SK-N-SH treated with all-trans-retinoic acid at 6 μM for 48 hours (cell line): ENCODE results near the gene KANK2.

Experiments
- CSDC2 ChIP-seq: fragments of 250-450 bp; sonication (Bioruptor Pico); IDR thresholded peaks from 2 replicates; pipeline ENCODE4 v1.5.0; 2020; ENCODE audit warnings: mild to moderate bottlenecking, moderate library complexity
- OSR1 ChIP-seq: fragments of 250-450 bp; sonication (Bioruptor Pico); IDR thresholded peaks from 2 replicates; pipeline ENCODE4 v1.8.0; 2022; ENCODE audit warnings: moderate library complexity, mild to moderate bottlenecking, inconsistent platforms
- RARB ChIP-seq: fragments of 250-450 bp; sonication (Bioruptor Pico); IDR thresholded peaks from 2 replicates; pipeline ENCODE4 v1.8.0; 2021; ENCODE audit warnings: mild to moderate bottlenecking, moderate library complexity
- TCF4 ChIP-seq: fragments of 250-450 bp; sonication (Bioruptor Pico); IDR thresholded peaks from 2 replicates; pipeline ENCODE4 v1.8.0; 2021; ENCODE audit warnings: mild to moderate bottlenecking, moderate library complexity, borderline replicate concordance
- TOX ChIP-seq: fragments of 250-450 bp; sonication (Bioruptor Pico); IDR thresholded peaks from 2 replicates; pipeline ENCODE4 v1.8.0; 2021; ENCODE audit warnings: mild to moderate bottlenecking, moderate library complexity, borderline replicate concordance
- ZFP3 ChIP-seq: fragments of 250-450 bp; sonication (Bioruptor Pico); IDR thresholded peaks from 2 replicates; pipeline ENCODE4 v1.5.0; 2020; ENCODE audit warnings: mild to moderate bottlenecking, moderate library complexity
- ZFP30 ChIP-seq: fragments of 450-650 bp; formaldehyde crosslinking; IDR thresholded peaks from 2 replicates; pipeline ENCODE4 v1.5.0; 2022; ENCODE audit warnings: mild to moderate bottlenecking, moderate library complexity
- ZNF565 ChIP-seq: fragments of 450-650 bp; formaldehyde crosslinking; conservative IDR thresholded peaks from 2 replicates; pipeline ENCODE4 v1.5.0; 2020; ENCODE audit warnings: low read depth, mild to moderate bottlenecking, moderate library complexity
- ZNF70 ChIP-seq: fragments of 450-650 bp; formaldehyde crosslinking; IDR thresholded peaks from 2 replicates; pipeline ENCODE4 v1.5.0; 2020; ENCODE audit warnings: mild to moderate bottlenecking, moderate library complexity
- TF ChIP-seq, protein P1 (sequence below): fragments of 250-450 bp; sonication (Bioruptor Pico); IDR thresholded peaks from 2 replicates; pipeline ENCODE4 v1.5.1; 2020; ENCODE audit warnings: low read depth, mild to moderate bottlenecking, moderate library complexity

DNA sequence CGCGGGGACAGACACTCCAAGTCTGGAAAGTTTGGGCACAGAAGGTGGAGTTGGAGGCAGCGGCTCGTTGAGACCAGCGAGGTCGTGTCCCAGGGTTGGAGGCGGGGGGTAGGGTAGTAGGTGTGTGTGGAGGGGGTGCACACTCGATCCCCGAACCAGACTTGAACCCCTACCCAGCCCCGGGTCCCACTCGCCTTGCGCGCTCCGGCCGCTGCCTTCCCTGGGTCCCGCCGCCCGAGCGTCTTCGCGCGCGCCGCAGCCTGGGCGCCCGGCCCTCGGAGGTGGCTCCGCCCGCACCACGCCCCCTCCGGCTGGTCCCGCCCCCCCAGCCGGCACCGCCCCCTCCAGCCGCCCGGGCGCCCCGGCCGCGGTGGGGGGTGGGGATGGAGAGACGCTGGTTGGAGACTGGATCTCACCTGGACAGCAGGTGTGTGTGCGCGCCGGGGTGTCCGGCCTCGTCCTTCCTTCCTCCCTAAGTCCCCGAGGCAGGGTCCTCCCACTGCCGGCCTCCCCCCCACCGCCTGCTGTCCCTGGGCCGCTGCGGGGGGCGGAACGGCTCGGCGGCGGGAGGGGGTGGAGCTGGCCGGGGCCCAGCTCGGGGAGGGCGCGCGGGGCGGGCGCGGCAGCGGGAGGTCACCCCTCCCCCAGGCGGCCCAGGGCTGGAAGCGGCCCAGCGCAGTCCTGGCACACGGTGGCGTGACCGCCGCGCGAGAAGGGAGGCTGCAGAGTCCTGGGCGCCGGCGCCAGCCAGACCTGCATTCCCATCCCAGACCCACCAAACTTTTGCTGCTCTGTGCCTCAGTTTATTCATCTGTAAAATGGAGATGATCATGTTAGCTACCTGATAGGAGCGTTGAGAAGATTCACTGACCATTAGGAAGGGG lies at the start of gene KANK2:
- TF ChIP-seq ZNF70 (CRISPR knock-in tag) (peak; percentile 14; the same call in 1 of the 2 replicates), ZNF565 (CRISPR knock-in tag) (no peak), ZFP30 (CRISPR knock-in tag) (no peak), RARB (no peak), OSR1 (no peak), CSDC2 (CRISPR knock-in tag) (no peak), TCF4 (CRISPR knock-in tag) (no peak), ZFP3 (peak; percentile 65; the same call in 1 of the 2 replicates), TOX (CRISPR knock-in tag) (no peak)
- TF ChIP-seq, protein P1, sequence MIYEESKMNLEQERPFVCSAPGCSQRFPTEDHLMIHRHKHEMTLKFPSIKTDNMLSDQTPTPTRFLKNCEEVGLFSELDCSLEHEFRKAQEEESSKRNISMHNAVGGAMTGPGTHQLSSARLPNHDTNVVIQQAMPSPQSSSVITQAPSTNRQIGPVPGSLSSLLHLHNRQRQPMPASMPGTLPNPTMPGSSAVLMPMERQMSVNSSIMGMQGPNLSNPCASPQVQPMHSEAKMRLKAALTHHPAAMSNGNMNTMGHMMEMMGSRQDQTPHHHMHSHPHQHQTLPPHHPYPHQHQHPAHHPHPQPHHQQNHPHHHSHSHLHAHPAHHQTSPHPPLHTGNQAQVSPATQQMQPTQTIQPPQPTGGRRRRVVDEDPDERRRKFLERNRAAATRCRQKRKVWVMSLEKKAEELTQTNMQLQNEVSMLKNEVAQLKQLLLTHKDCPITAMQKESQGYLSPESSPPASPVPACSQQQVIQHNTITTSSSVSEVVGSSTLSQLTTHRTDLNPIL = no peak
